Left lung (tissue), 10 donors: ENCODE measurements around the gene HNMT. TPM values are rescaled to one million over a fixed set of nuclear protein-coding genes. Genes with fewer than 3 reads are reported as not detected.

Source experiments
- ATAC-seq: fragments of 200-7000 bp; cut with Tn5 transposase; one replicate; pipeline ENCODE4 v1.9.1; 2020; ENCODE audit warnings: moderate library complexity
- DNase-seq, 4 donors: peaks; one replicate each; pipeline ENCODE4 v3.0.0-alpha.2; 2013 to 2020
- H3K27ac ChIP-seq, 2 donors: fragments of 200-600 bp; sonication (generic) in 1 of 2; one replicate each; pipeline versions ENCODE4 v1.5.0 to v1.8.0; 2020 to 2021
- H3K27me3 ChIP-seq, 2 donors: fragments of 200-600 bp; sonication (generic) in 1 of 2; one replicate each; pipeline versions ENCODE4 v1.5.0 to v1.8.0; 2020 to 2021
- H3K36me3 ChIP-seq, 2 donors: fragments of 200-600 bp; sonication (generic) in 1 of 2; one replicate each; pipeline versions ENCODE4 v1.5.0 to v1.8.0; 2020 to 2021
- H3K4me1 ChIP-seq, 2 donors: fragments of 200-600 bp; one replicate each; pipeline ENCODE4 v1.8.0; 2021
- H3K4me3 ChIP-seq, 2 donors: fragments of 200-600 bp; sonication (generic) in 1 of 2; one replicate each; pipeline versions ENCODE4 v1.5.0 to v1.8.0; 2020 to 2021; ENCODE audit warnings: mild to moderate bottlenecking in 1 of 2
- H3K9me3 ChIP-seq, 2 donors: fragments of 200-600 bp; sonication (generic) in 1 of 2; one replicate each; pipeline versions ENCODE4 v1.5.0 to v1.8.0; 2020 to 2021
- intact Hi-C, 2 donors: fragments of 100-400 bp; cut with DNase I; formaldehyde crosslinking; loops; one replicate each; pipeline versions ENCODE4 v1.11.2 to v1.14.2; 2022
- polyA plus RNA-seq, 6 donors: library from polyadenylated mRNA; unstranded; fragments of 120-200 nt; gene quantifications; one replicate each; pipeline ENCODE4 v1.2.1, GENCODE V29; 2013; ENCODE audit not compliant: insufficient read length in 6 of 6
- total RNA-seq, 2 donors: library from RNA; stranded (reverse); fragmentation: NEBNext Ultra II Directional; extraction: Animal tissue kit (Norgen Biotek cat#: 25700); gene quantifications; one replicate each; pipeline ENCODE4 v1.2.1, GENCODE V29; 2021
- TF ChIP-seq, protein P1 (sequence below), 2 donors: fragments of 200-600 bp; sonication (generic) in 1 of 2; IDR thresholded peaks; one replicate each; pipeline versions ENCODE4 v1.5.0 to v1.8.0; 2021; ENCODE audit warnings: antibody characterized with exemption in 2 of 2
- donor health status: DM: no; HTN: yes; CAD: no.
- donor health status: DM: no; HTN: no; CAD: no.

The HNMT gene
- total and polyA plus RNA-seq, 8 donors = 53.0 to 98.9 (median 82.8) TPM

DNA sequence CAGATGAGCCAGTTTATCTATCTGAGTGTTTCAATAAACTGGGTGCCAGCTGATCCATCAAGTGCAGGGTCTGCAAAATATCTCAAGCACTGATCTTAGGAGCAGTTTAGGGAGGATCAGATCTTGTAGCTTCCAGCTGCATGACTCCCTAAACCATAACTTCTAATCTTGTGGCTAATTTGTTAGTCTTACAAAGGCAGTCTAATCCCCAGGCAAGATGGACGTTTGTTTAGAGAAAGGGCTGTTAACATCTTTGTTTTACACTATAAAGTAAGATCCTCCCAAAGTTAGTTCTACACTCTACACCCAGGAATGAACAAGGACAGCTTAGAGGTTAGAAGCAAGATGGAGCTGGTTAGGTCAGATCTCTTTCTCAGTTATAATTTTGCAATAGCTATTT is 28.7 kb upstream of the HNMT start:
- TF ChIP-seq, protein P1, sequence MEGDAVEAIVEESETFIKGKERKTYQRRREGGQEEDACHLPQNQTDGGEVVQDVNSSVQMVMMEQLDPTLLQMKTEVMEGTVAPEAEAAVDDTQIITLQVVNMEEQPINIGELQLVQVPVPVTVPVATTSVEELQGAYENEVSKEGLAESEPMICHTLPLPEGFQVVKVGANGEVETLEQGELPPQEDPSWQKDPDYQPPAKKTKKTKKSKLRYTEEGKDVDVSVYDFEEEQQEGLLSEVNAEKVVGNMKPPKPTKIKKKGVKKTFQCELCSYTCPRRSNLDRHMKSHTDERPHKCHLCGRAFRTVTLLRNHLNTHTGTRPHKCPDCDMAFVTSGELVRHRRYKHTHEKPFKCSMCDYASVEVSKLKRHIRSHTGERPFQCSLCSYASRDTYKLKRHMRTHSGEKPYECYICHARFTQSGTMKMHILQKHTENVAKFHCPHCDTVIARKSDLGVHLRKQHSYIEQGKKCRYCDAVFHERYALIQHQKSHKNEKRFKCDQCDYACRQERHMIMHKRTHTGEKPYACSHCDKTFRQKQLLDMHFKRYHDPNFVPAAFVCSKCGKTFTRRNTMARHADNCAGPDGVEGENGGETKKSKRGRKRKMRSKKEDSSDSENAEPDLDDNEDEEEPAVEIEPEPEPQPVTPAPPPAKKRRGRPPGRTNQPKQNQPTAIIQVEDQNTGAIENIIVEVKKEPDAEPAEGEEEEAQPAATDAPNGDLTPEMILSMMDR (IDR thresholded peaks at IDR 0.05) = no peak
- Histone ChIP-seq H3K27ac (no peak overlapping the region), H3K9me3 (no peaks in the 10 kb centered on the region), H3K27me3 (no peaks in the 10 kb centered on the region), H3K36me3 (no peaks in the 10 kb centered on the region), H3K4me3 (no peak overlapping the region), H3K4me1 (no peaks in the 10 kb centered on the region)
- no peak for DNase-seq
- intact Hi-C loops = no loop called here
- no peak for ATAC-seq

DNA sequence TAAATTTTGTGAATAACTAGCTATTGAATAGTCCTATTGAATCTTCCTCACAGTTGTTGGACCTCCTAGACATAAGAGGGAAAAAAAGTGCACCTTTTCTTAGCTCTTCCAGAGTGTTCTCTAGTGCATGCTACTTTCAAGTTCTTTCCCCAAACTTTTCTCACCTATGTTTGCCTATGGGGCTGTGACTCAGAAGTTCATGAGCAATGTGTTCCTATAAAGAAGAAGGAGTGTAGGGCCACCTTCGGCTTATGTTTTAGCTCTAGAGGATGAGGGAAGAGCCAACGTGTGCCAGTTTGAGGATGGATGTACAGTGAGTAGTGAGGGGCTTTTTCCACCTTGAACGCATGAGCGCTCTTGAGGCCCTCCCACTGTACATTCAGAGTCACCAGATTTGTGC is 27.0 kb upstream of the HNMT start:
- no peak overlapping the region for H3K27ac ChIP-seq
- no peak for DNase-seq
- no peaks in the 10 kb centered on the region for H3K36me3 ChIP-seq
- intact Hi-C loops = no loop called here
- no peaks in the 10 kb centered on the region for H3K27me3 ChIP-seq
- no peaks in the 10 kb centered on the region for H3K9me3 ChIP-seq
- ATAC-seq = no peak
- TF ChIP-seq, protein P1 (IDR thresholded peaks at IDR 0.05) = no peak
- no peak overlapping the region for H3K4me3 ChIP-seq
- no peaks in the 10 kb centered on the region for H3K4me1 ChIP-seq

DNA sequence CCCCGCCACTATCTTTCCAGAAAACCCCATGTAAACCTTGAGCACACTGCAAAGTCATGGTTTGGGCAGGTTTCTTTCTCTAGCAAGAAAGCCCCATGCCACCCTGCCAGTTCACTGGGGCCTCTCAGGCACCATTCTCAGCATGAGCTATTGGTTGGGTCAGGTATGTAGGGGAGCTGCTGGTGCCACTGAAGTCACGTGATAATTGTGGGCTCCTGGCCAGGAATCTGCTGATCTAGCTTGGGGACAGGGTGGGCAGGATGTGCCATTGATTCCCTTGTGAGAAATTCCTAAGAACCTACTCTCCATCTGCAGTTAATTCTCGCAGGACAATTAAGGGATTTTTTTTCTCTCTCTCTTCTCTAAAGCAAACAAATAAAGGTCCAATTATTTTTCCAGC is 26.5 kb upstream of the HNMT start:
- Histone ChIP-seq H3K27me3 (no peaks in the 10 kb centered on the region), H3K4me3 (no peak overlapping the region), H3K9me3 (no peaks in the 10 kb centered on the region), H3K27ac (no peak overlapping the region), H3K4me1 (no peaks in the 10 kb centered on the region), H3K36me3 (no peaks in the 10 kb centered on the region)
- DNase-seq (no peak), ATAC-seq (no peak)
- TF ChIP-seq, protein P1 (IDR thresholded peaks at IDR 0.05) = no peak
- intact Hi-C loops = no loop called here

DNA sequence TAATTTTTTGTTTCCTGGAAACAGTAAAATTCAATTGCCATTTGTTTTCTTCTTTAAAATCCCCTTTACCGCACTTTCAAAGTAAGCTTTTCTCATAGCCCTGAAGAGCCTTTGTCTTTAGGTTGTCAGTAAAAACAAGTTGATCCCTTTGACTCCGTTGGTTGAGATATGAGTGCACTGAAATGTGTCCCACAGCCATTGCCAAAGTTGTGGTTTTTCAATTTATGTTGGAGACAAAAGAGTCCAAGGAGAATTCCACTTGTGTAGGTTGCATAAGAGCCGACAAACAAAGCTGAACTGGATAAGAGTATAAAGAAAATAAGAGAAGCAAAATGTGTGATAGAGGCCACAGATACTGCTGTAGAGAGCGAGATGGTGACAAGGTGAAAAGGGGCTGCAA is 26.1 kb upstream of the HNMT start:
- ATAC-seq = peak; percentile 78
- no peaks in the 10 kb centered on the region for H3K36me3 ChIP-seq
- no peaks in the 10 kb centered on the region for H3K9me3 ChIP-seq
- H3K4me3 ChIP-seq = no peak overlapping the region
- H3K4me1 ChIP-seq = no peaks in the 10 kb centered on the region
- TF ChIP-seq, protein P1 (IDR thresholded peaks at IDR 0.05) = no peak
- no peak overlapping the region for H3K27ac ChIP-seq
- no peaks in the 10 kb centered on the region for H3K27me3 ChIP-seq
- peak in 1 of 4 donors; percentile 36 for DNase-seq
- intact Hi-C loops = no loop called here

GRCh38 chr2:137939026-137939425 is 25.2 kb upstream of the HNMT start:
- no peaks in the 10 kb centered on the region for H3K4me1 ChIP-seq
- TF ChIP-seq, protein P1 (IDR thresholded peaks at IDR 0.05) = no peak
- ATAC-seq (no peak), DNase-seq (no peak)
- no peak overlapping the region for H3K4me3 ChIP-seq
- no peaks in the 10 kb centered on the region for H3K27me3 ChIP-seq
- no peak overlapping the region for H3K27ac ChIP-seq
- H3K36me3 ChIP-seq = no peaks in the 10 kb centered on the region
- intact Hi-C loops = no loop called here
- H3K9me3 ChIP-seq = no peaks in the 10 kb centered on the region
